WERI-Rb-1 (cell line): ENCODE measurements around the gene STXBP5.

Experiments
- DNase-seq: peaks from one replicate; pipeline ENCODE4 v3.0.0-alpha.2; 2020
- H3K27ac ChIP-seq: fragments of 250-450 bp; sonication (Bioruptor Pico); 2 replicates; pipeline ENCODE4 v1.5.1; 2020; ENCODE audit warnings: mild to moderate bottlenecking, moderate library complexity
- H3K27me3 ChIP-seq: fragments of 250-450 bp; sonication (Bioruptor Pico); 2 replicates; pipeline ENCODE4 v1.5.1; 2021; ENCODE audit warnings: mild to moderate bottlenecking, low read depth, moderate library complexity; ENCODE audit not compliant: insufficient read depth, severe bottlenecking
- H3K36me3 ChIP-seq: fragments of 250-450 bp; sonication (Bioruptor Pico); 2 replicates; pipeline ENCODE4 v1.5.1; 2020; ENCODE audit warnings: mild to moderate bottlenecking, moderate library complexity
- H3K4me3 ChIP-seq: 2 replicates; pipeline ENCODE4 v1.5.1; 2011; ENCODE audit warnings: low read depth, mild to moderate bottlenecking, control low read depth, low read length
- H3K9me3 ChIP-seq: fragments of 250-450 bp; sonication (Bioruptor Pico); 2 replicates; pipeline ENCODE4 v1.5.1; 2021; ENCODE audit warnings: mild to moderate bottlenecking, moderate library complexity; ENCODE audit not compliant: severe bottlenecking
- CTCF ChIP-seq: IDR thresholded peaks from 2 replicates; pipeline ENCODE4 v1.5.1; 2011; ENCODE audit warnings: low read depth, mild to moderate bottlenecking, control low read depth, inconsistent platforms, low read length

STXBP5 gene

GRCh38 chr6:147341486-147341885, 137.3 kb downstream of the STXBP5 start:
- no peak overlapping the region for H3K4me3 ChIP-seq
- DNase-seq, result no peak
- H3K36me3 ChIP-seq, result no peaks in the 10 kb centered on the region
- no peaks in the 10 kb centered on the region for H3K27me3 ChIP-seq
- no peak overlapping the region for H3K27ac ChIP-seq
- TF ChIP-seq CTCF, result no peak
- no peaks in the 10 kb centered on the region for H3K9me3 ChIP-seq

- TF ChIP-seq CTCF, result no peak
- H3K36me3 ChIP-seq, result no peaks in the 10 kb centered on the region
- no peak overlapping the region for H3K4me3 ChIP-seq
- H3K27me3 ChIP-seq, result no peaks in the 10 kb centered on the region
- DNase-seq, result no peak
- H3K9me3 ChIP-seq, result no peaks in the 10 kb centered on the region
- H3K27ac ChIP-seq, result no peak overlapping the region
Measured at GRCh38 chr6:147345902-147346301, 141.7 kb downstream of the STXBP5 start.

- Histone ChIP-seq H3K27me3 (no peaks in the 10 kb centered on the region), H3K9me3 (no peaks in the 10 kb centered on the region), H3K27ac (no peak overlapping the region), H3K4me3 (no peak overlapping the region), H3K36me3 (no peaks in the 10 kb centered on the region)
- no peak for DNase-seq
- no peak for TF ChIP-seq CTCF
Measured at GRCh38 chr6:147347179-147347881, 143.1 kb downstream of the STXBP5 start.

GRCh38 chr6:147347882-147348575, 143.8 kb downstream of the STXBP5 start:
- DNase-seq, result no peak
- Histone ChIP-seq H3K27ac (no peak overlapping the region), H3K9me3 (no peaks in the 10 kb centered on the region), H3K4me3 (no peak overlapping the region), H3K36me3 (no peaks in the 10 kb centered on the region), H3K27me3 (no peaks in the 10 kb centered on the region)
- TF ChIP-seq CTCF, result no peak

GRCh38 chr6:147361311-147361981, 157.2 kb downstream of the STXBP5 start:
- Histone ChIP-seq H3K27ac (no peak overlapping the region), H3K27me3 (no peaks in the 10 kb centered on the region), H3K9me3 (no peaks in the 10 kb centered on the region), H3K36me3 (no peaks in the 10 kb centered on the region; the same call in none of the 2 replicates), H3K4me3 (no peak overlapping the region)
- no peak for DNase-seq
- no peak for TF ChIP-seq CTCF
